H9 (cell line): Measurements from ENCODE around the gene BCAT1. TPM values are rescaled to one million over a fixed set of nuclear protein-coding genes. Genes with fewer than 3 reads are reported as not detected.
"Not testable (repeated sequence)": the region's sequence is repeated elsewhere in the genome, so short reads cannot be mapped to it uniquely, and the experiment has no call there.

Experiments
- DNase-seq: peaks from one replicate; pipeline ENCODE4 v3.0.0-alpha.2; 2017
- H2AFZ ChIP-seq: one replicate; pipeline ENCODE4 v1.6.1; 2013; ENCODE audit warnings: mild to moderate bottlenecking, low read length, control low read depth, moderate library complexity
- H2AK5ac ChIP-seq: 2 replicates; pipeline ENCODE4 v1.6.1; 2013; ENCODE audit warnings: low read length, control low read depth, mixed read lengths; ENCODE audit not compliant: insufficient read length
- H2BK120ac ChIP-seq: one replicate; pipeline ENCODE4 v1.6.1; 2013; ENCODE audit warnings: low read depth, mild to moderate bottlenecking, low read length, control low read depth, inconsistent platforms; ENCODE audit not compliant: poor library complexity, severe bottlenecking
- H2BK12ac ChIP-seq: 2 replicates; pipeline ENCODE4 v1.6.1; 2013; ENCODE audit warnings: low read length, control low read depth, mixed read lengths, low read depth; ENCODE audit not compliant: insufficient read length
- H2BK15ac ChIP-seq: 2 replicates; pipeline ENCODE4 v1.6.1; 2013; ENCODE audit warnings: low read depth, low read length, control low read depth
- H2BK20ac ChIP-seq: one replicate; pipeline ENCODE4 v1.6.1; 2013; ENCODE audit warnings: low read depth, mild to moderate bottlenecking, low read length, control low read depth, inconsistent platforms; ENCODE audit not compliant: poor library complexity, severe bottlenecking
- H2BK5ac ChIP-seq: 2 replicates; pipeline ENCODE4 v1.6.1; 2013; ENCODE audit warnings: low read length, control low read depth, mixed read lengths; ENCODE audit not compliant: insufficient read length
- H3K14ac ChIP-seq: 2 replicates; pipeline ENCODE4 v1.6.1; 2013; ENCODE audit warnings: low read length, control low read depth; ENCODE audit not compliant: insufficient read depth
- H3K18ac ChIP-seq: 2 replicates; pipeline ENCODE4 v1.6.1; 2013; ENCODE audit warnings: low read depth, mild to moderate bottlenecking, mixed read lengths, low read length, control low read depth; ENCODE audit not compliant: insufficient read length
- H3K23ac ChIP-seq: 2 replicates; pipeline ENCODE4 v1.6.1; 2013; ENCODE audit warnings: low read length, control low read depth, mixed read lengths, low read depth; ENCODE audit not compliant: insufficient read length
- H3K23me2 ChIP-seq: 2 replicates; pipeline ENCODE4 v1.6.1; 2013; ENCODE audit warnings: low read depth, mild to moderate bottlenecking, mixed read lengths, low read length, control low read depth; ENCODE audit not compliant: insufficient read length, poor library complexity, severe bottlenecking
- H3K27ac ChIP-seq: 2 replicates; pipeline ENCODE4 v1.5.1; 2013; ENCODE audit warnings: low read length, control low read depth, mixed read lengths, low read depth; ENCODE audit not compliant: insufficient read length
- H3K27me3 ChIP-seq: 2 replicates; pipeline ENCODE4 v1.6.1; 2013; ENCODE audit warnings: low read length, control low read depth, inconsistent platforms; ENCODE audit not compliant: insufficient read depth
- H3K4ac ChIP-seq: 2 replicates; pipeline ENCODE4 v1.6.1; 2013; ENCODE audit warnings: low read depth, mild to moderate bottlenecking, control low read depth, inconsistent platforms, low read length, moderate library complexity
- H3K4me1 ChIP-seq: 2 replicates; pipeline ENCODE4 v1.6.1; 2013; ENCODE audit warnings: low read length, control low read depth, inconsistent platforms; ENCODE audit not compliant: insufficient read depth
- H3K4me2 ChIP-seq: 2 replicates; pipeline ENCODE4 v1.6.1; 2013; ENCODE audit warnings: low read length, control low read depth, mixed read lengths; ENCODE audit not compliant: insufficient read length, insufficient read depth
- H3K56ac ChIP-seq: 2 replicates; pipeline ENCODE4 v1.6.1; 2013; ENCODE audit warnings: low read depth, mild to moderate bottlenecking, mixed read lengths, low read length, control low read depth; ENCODE audit not compliant: insufficient read length
- H3K79me1 ChIP-seq: 2 replicates; pipeline ENCODE4 v1.6.1; 2013; ENCODE audit warnings: low read depth, mild to moderate bottlenecking, moderate library complexity, low read length, control low read depth, inconsistent platforms; ENCODE audit not compliant: insufficient read depth, poor library complexity, severe bottlenecking
- H3K79me2 ChIP-seq: 2 replicates; pipeline ENCODE4 v1.6.1; 2013; ENCODE audit warnings: low read length, control low read depth, inconsistent platforms; ENCODE audit not compliant: insufficient read depth
- H3K9ac ChIP-seq: 2 replicates; pipeline ENCODE4 v1.6.1; 2013; ENCODE audit warnings: low read length, control low read depth, mixed read lengths; ENCODE audit not compliant: insufficient read length; ENCODE audit errors: extremely low read depth
- H3K9me3 ChIP-seq: one replicate; pipeline ENCODE4 v1.6.1; 2013; ENCODE audit warnings: low read depth, low read length, inconsistent platforms; ENCODE audit not compliant: control insufficient read depth
- H3T11ph ChIP-seq: one replicate; pipeline ENCODE4 v1.6.1; 2013; ENCODE audit warnings: mild to moderate bottlenecking, low read length, control low read depth, inconsistent platforms
- H4K20me1 ChIP-seq: one replicate; pipeline ENCODE4 v1.6.1; 2013; ENCODE audit not compliant: control insufficient read depth, insufficient read length, insufficient read depth
- H4K5ac ChIP-seq: 2 replicates; pipeline ENCODE4 v1.6.1; 2013; ENCODE audit warnings: low read depth, mild to moderate bottlenecking, mixed read lengths, low read length, control low read depth; ENCODE audit not compliant: insufficient read length
- H4K8ac ChIP-seq: replicated peaks from 2 replicates; pipeline ENCODE4 v1.6.1; 2013; ENCODE audit warnings: low read length, control low read depth, mixed read lengths, low read depth; ENCODE audit not compliant: insufficient read length
- H4K91ac ChIP-seq: 2 replicates; pipeline ENCODE4 v1.6.1; 2013; ENCODE audit warnings: low read depth, mild to moderate bottlenecking, moderate library complexity, mixed read lengths, low read length, control low read depth; ENCODE audit not compliant: insufficient read length
- H3K27ac Mint-ChIP-seq, 3 experiments: 2 replicates in 2 of 3; 3 replicates in 1 of 3; pipeline ENCODE4 v1.8.0; 2020 to 2021; ENCODE audit warnings: mixed read lengths in 3 of 3, mild to moderate bottlenecking in 1 of 3, moderate library complexity in 1 of 3
- H3K27me3 Mint-ChIP-seq: 2 replicates; pipeline ENCODE4 v1.8.0; 2021; ENCODE audit warnings: low read depth, mild to moderate bottlenecking, moderate library complexity, mixed read lengths
- H3K36me3 Mint-ChIP-seq, 3 experiments: 2 replicates in 2 of 3; 3 replicates in 1 of 3; pipeline ENCODE4 v1.8.0; 2020 to 2021; ENCODE audit warnings: low read depth in 3 of 3, mixed read lengths in 3 of 3; ENCODE audit not compliant: insufficient read depth in 1 of 3
- H3K4me1 Mint-ChIP-seq, 2 experiments: 2 replicates each; pipeline ENCODE4 v1.8.0; 2020; ENCODE audit warnings: mixed read lengths in 2 of 2
- H3K4me3 Mint-ChIP-seq, 2 experiments: 2 replicates in 1 of 2; 3 replicates in 1 of 2; pipeline ENCODE4 v1.8.0; 2020 to 2021; ENCODE audit warnings: mild to moderate bottlenecking in 2 of 2, mixed read lengths in 2 of 2, moderate library complexity in 1 of 2
- H3K9me3 Mint-ChIP-seq, 2 experiments: 2 replicates in 1 of 2; 3 replicates in 1 of 2; pipeline ENCODE4 v1.8.0; 2020; ENCODE audit warnings: mild to moderate bottlenecking in 2 of 2, mixed read lengths in 2 of 2, moderate library complexity in 1 of 2
- WGBS: extraction: QIAGEN DNeasy Blood & Tissue Kit; methylation state at CpG from one replicate; pipeline ENCODE4 v1.1.7; 2013; ENCODE audit warnings: missing lambda C conversion rate, low lambda C conversion rate, mixed read lengths; ENCODE audit not compliant: insufficient read length; ENCODE audit errors: extremely low coverage; 5-methylcytosine and 5-hydroxymethylcytosine counted together
- total RNA-seq: library from RNA; stranded (reverse); gene quantifications from 2 replicates; pipeline ENCODE4 v1.2.1, GENCODE V29; 2021
- TF ChIP-seq, protein P1 (sequence below): fragments of 200-600 bp; sonication (generic); conservative IDR thresholded peaks from 3 replicates; pipeline ENCODE4 v1.8.0; 2021; ENCODE audit warnings: antibody characterized with exemption, mild to moderate bottlenecking

BCAT1 gene
- total RNA-seq, 1 experiment from 2014 or later = 244 TPM

DNA sequence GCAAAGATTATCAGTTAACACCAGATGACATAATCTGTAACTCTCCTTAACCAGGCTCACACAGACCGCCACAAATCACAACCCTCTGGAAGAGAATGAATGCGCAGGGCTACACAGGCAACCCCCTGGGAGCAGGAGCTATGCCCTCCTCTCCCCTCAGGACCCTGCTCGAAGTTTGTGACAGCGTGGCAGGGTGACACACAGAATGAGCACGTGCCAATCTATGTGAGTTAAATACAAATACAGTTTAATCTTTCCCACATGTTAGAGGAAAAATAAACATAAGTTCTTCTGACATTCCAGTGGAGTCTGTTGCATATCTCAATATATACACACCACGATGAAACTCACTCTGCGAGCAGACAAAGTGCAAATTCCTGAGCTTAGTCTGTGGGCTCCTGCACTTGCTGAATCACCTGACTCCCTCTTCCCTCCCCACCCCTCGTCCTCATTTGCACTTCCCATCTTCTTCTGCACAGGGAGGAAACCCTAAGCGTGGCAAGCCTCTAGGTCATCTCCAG lies 37.6 kb downstream of the BCAT1 start:
- Histone ChIP-seq H3K23ac (no peak overlapping the region), H3K27ac (no peak overlapping the region), H3K27me3 (no peaks in the 10 kb centered on the region), H3K9me3 (no peaks in the 10 kb centered on the region), H4K8ac (no peak overlapping the region), H2BK120ac (no peak overlapping the region), H2BK5ac (no peak overlapping the region), H3K79me2 (peaks cover 18% of the 10 kb centered on the region), H2AFZ (no peak overlapping the region), H3K18ac (no peak overlapping the region), H2BK20ac (no peak overlapping the region), H3K56ac (no peak overlapping the region), H3K9ac (no peak overlapping the region), H2BK15ac (no peak overlapping the region), H3K14ac (no peak overlapping the region), H4K20me1 (no peaks in the 10 kb centered on the region), H3K79me1 (peaks cover 12% of the 10 kb centered on the region), H3T11ph (no peak overlapping the region), H2BK12ac (no peak overlapping the region), H4K91ac (no peak overlapping the region), H3K4me2 (no peak overlapping the region), H4K5ac (no peak overlapping the region), H2AK5ac (no peak overlapping the region), H3K4ac (no peak overlapping the region), H3K4me1 (no peaks in the 10 kb centered on the region; the same call in 1 of the 2 replicates), H3K23me2 (no peaks in the 10 kb centered on the region)
- Mint-ChIP-seq H3K36me3 (peaks cover 10 to 32% (median 17%) of the 10 kb centered on the region in 3 experiments), H3K9me3 (no peaks in the 10 kb centered on the region), H3K4me3 (no peak overlapping the region), H3K4me1 (peaks cover 12 to 13% of the 10 kb centered on the region in 2 experiments), H3K27ac (peak overlapping the region; percentile 28 to 68 (median 46); a peak in 3 of 7 replicates), H3K27me3 (no peaks in the 10 kb centered on the region)
- TF ChIP-seq, protein P1, sequence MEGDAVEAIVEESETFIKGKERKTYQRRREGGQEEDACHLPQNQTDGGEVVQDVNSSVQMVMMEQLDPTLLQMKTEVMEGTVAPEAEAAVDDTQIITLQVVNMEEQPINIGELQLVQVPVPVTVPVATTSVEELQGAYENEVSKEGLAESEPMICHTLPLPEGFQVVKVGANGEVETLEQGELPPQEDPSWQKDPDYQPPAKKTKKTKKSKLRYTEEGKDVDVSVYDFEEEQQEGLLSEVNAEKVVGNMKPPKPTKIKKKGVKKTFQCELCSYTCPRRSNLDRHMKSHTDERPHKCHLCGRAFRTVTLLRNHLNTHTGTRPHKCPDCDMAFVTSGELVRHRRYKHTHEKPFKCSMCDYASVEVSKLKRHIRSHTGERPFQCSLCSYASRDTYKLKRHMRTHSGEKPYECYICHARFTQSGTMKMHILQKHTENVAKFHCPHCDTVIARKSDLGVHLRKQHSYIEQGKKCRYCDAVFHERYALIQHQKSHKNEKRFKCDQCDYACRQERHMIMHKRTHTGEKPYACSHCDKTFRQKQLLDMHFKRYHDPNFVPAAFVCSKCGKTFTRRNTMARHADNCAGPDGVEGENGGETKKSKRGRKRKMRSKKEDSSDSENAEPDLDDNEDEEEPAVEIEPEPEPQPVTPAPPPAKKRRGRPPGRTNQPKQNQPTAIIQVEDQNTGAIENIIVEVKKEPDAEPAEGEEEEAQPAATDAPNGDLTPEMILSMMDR = no peak
- WGBS = no CpG with 5 or more reads among the region's 9 CpGs
- DNase-seq = no peak

DNA sequence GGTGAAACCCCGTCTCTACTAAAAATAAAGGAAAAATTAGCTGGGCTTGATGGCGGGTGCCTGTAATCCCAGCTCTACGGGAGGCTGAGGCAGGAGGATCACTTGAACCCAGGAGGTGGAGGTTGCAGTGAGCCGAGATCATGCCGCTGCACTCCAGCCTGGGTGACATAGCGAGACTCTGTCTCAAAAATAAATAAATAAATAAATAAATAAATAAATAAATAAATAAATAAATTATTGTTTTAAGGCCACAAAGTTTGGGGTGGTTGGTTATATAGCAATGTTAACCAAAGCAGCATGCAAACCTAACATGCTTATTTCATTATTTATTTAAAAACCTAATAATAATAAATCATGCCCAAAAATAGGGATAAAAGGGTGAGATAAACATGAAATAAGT lies 38.7 kb downstream of the BCAT1 start:
- H3K23ac ChIP-seq, H4K20me1 ChIP-seq, H3K56ac ChIP-seq, H2AK5ac ChIP-seq, H2BK20ac ChIP-seq, H3K4me1 ChIP-seq, H4K5ac ChIP-seq, H3K27ac ChIP-seq, H4K8ac ChIP-seq, H3K27ac Mint-ChIP-seq, H3K23me2 ChIP-seq, H3K9me3 ChIP-seq, H3K18ac ChIP-seq, H3K14ac ChIP-seq, H2BK5ac ChIP-seq, H3K9me3 Mint-ChIP-seq, H2BK12ac ChIP-seq, H3K27me3 ChIP-seq, H4K91ac ChIP-seq, H3K4ac ChIP-seq, H3K9ac ChIP-seq, H3T11ph ChIP-seq, H2BK120ac ChIP-seq, H3K27me3 Mint-ChIP-seq, H2AFZ ChIP-seq, DNase-seq, H3K4me2 ChIP-seq, H2BK15ac ChIP-seq, H3K4me3 Mint-ChIP-seq: not testable (repeated sequence)
- H3K36me3 Mint-ChIP-seq = peaks cover 10 to 27% (median 17%) of the 10 kb centered on the region in 3 experiments
- peaks cover 12 to 13% of the 10 kb centered on the region in 2 experiments for H3K4me1 Mint-ChIP-seq
- Histone ChIP-seq H3K79me1 (peaks cover 12% of the 10 kb centered on the region), H3K79me2 (peaks cover 12% of the 10 kb centered on the region; the same call in 1 of the 2 replicates)
- WGBS = no CpG with 5 or more reads among the region's 6 CpGs
